ENCODE measurements around the gene CTNNBIP1. TPM values are rescaled to one million over a fixed set of nuclear protein-coding genes. Genes with fewer than 3 reads are reported as not detected.

CTNNBIP1 gene
- total and polyA plus RNA-seq, 7 donors, result 9.2 to 20.3 (median 18.2) TPM

DNA sequence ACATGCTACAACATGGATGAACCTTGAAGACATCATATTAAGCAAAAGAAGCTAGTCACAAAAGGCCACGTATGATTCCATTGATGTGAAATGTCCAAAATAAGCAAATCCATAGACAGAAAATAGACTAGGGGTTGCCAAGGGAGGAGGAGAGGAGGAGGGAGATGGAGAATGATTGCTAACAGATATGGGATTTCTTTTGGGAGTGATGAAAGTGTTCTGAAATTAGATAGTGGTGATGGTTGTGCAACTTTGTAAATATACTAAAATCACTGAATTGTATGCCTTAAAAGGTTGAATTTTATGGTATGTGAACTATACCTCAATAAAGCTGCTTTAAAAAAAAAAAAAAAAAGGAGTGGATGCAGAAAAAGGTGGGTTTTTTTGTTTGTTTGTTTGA lies 93.9 kb downstream of the CTNNBIP1 start:
- intact Hi-C loops (cut with DNase I), result no loop called here
- DNase-seq, result no peak
- TF ChIP-seq POLR2A (IDR thresholded peaks at IDR 0.05) (no peak), EP300 (IDR thresholded peaks at IDR 0.05) (no peak), CTCF (IDR thresholded peaks at IDR 0.05) (no peak), POLR2AphosphoS5 (IDR thresholded peaks at IDR 0.05) (no peak)
- Histone ChIP-seq H3K27ac (no peak overlapping the region), H3K36me3 (no peaks in the 10 kb centered on the region), H3K9me3 (no peaks in the 10 kb centered on the region), H3K4me3 (no peak overlapping the region), H3K4me1 (peaks cover 0 to 22% (median 6%) of the 10 kb centered on the region in 4 donors), H3K27me3 (no peaks in the 10 kb centered on the region)
- WGBS, 2 donors, result 21 to 56% methylated on average over 1 of the region's 1 CpG

DNA sequence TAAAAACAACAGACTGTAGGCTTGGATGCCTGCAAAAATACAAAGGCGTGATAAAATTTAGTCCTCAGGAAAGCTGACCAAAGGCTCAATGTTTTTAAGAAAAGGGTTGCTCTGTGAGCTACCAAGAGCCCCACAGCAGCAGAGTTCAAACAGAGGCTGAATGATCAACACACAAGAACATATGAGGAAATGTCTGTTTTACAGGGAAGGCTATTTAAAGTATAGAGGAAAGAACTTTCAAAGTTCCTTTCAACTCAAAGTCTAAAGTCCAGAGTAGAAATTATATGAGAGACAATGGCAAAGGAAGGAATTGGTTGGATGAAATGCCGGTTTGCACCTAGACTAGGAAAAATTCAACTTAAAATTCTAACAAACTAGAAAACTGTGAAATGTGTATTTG lies 94.9 kb downstream of the CTNNBIP1 start:
- Histone ChIP-seq H3K4me1 (peaks cover 0 to 21% (median 10%) of the 10 kb centered on the region in 4 donors), H3K9me3 (no peaks in the 10 kb centered on the region), H3K4me3 (no peak overlapping the region), H3K36me3 (no peaks in the 10 kb centered on the region), H3K27ac (no peak overlapping the region), H3K27me3 (no peaks in the 10 kb centered on the region)
- no peak for DNase-seq
- TF ChIP-seq CTCF (IDR thresholded peaks at IDR 0.05), result no peak
- intact Hi-C loops (cut with DNase I), result no loop called here
- 21 to 56% methylated on average over 2 of the region's 2 CpGs for WGBS, 2 donors

DNA sequence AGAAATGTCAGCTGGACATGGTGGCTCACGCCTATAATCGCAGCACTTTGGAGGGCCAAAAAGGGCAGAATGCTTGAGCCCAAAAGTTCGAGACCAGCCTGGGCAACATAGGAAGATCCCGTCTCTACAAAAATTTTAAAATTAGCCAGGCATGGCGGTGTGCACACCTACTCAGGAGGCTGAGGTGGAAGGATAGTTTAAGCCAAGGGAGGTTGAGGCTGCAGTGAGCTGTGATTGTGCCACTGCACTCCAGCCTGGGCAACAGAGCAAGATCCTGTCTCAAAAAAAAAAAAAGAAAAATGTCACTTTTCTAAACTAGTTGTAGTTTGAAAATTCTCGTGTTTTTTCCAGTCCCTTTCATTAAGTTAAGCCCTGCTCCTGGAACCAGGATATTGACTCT lies 95.5 kb downstream of the CTNNBIP1 start:
- H3K4me1 ChIP-seq, result peaks cover 0 to 22% (median 12%) of the 10 kb centered on the region in 4 donors
- no peaks in the 10 kb centered on the region for H3K9me3 ChIP-seq
- H3K27ac ChIP-seq, result no peak overlapping the region
- 74 to 87% methylated on average over 6 of the region's 6 CpGs for WGBS, 2 donors
- TF ChIP-seq CTCF (IDR thresholded peaks at IDR 0.05), result no peak
- TF ChIP-seq POLR2A (IDR thresholded peaks at IDR 0.05), result no peak
- no peak for TF ChIP-seq EP300 (IDR thresholded peaks at IDR 0.05)
- no peak for TF ChIP-seq POLR2AphosphoS5 (IDR thresholded peaks at IDR 0.05)
- H3K27me3 ChIP-seq, result no peaks in the 10 kb centered on the region
- intact Hi-C loops (cut with DNase I), result no loop called here
- no peak overlapping the region for H3K4me3 ChIP-seq
- no peaks in the 10 kb centered on the region for H3K36me3 ChIP-seq
- peak; percentile 8 for DNase-seq

GRCh38 chr1:9811239-9811966 lies 98.7 kb downstream of the CTNNBIP1 start:
- H3K27ac ChIP-seq, result no peak overlapping the region
- TF ChIP-seq POLR2A (IDR thresholded peaks at IDR 0.05) (no peak), POLR2AphosphoS5 (IDR thresholded peaks at IDR 0.05) (no peak), CTCF (IDR thresholded peaks at IDR 0.05) (no peak)
- H3K4me3 ChIP-seq, result no peak overlapping the region
- 30 to 66% methylated on average over 6 of the region's 6 CpGs for WGBS, 2 donors
- intact Hi-C loops (cut with DNase I), result no loop called here
- no peaks in the 10 kb centered on the region for H3K9me3 ChIP-seq
- H3K36me3 ChIP-seq, result no peaks in the 10 kb centered on the region
- DNase-seq, result no peak
- peaks cover 0 to 26% (median 24%) of the 10 kb centered on the region in 4 donors for H3K4me1 ChIP-seq
- H3K27me3 ChIP-seq, result no peaks in the 10 kb centered on the region

DNA sequence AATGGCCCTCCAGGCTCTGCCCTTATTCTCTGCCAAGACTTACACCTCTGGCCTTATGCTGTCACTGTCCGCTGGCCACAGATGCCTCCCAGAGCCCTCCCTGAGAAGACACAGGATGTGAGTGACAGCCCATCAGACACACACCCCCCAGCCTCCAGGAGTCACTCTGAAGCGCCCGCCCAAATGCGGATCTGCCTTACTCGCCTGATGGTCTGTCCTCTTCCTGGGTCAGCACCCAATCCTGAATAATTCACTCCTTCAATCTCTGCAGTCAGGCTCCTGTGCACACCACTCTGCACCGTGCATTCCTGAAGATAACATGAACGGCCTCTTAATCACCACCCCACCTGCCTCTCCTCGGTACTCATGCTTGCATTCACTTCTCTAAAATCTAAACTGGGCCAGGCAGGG lies 101.0 kb downstream of the CTNNBIP1 start:
- 69 to 72% methylated on average over 8 of the region's 8 CpGs for WGBS, 2 donors
- no peak for TF ChIP-seq POLR2AphosphoS5 (IDR thresholded peaks at IDR 0.05)
- no peak for TF ChIP-seq POLR2A (IDR thresholded peaks at IDR 0.05)
- no peak for TF ChIP-seq CTCF (IDR thresholded peaks at IDR 0.05)
- TF ChIP-seq EP300 (IDR thresholded peaks at IDR 0.05), result no peak
- H3K4me3 ChIP-seq, result no peak overlapping the region
- no peaks in the 10 kb centered on the region for H3K27me3 ChIP-seq
- no peak overlapping the region for H3K27ac ChIP-seq
- intact Hi-C loops (cut with DNase I), result no loop called here
- peaks cover 0 to 34% (median 25%) of the 10 kb centered on the region in 4 donors for H3K4me1 ChIP-seq
- DNase-seq, result peak; percentile 22
- no peaks in the 10 kb centered on the region for H3K9me3 ChIP-seq
- no peaks in the 10 kb centered on the region for H3K36me3 ChIP-seq

All from sigmoid colon (tissue), 7 donors.